Heart left ventricle (tissue), 13 donors: ENCODE results near the gene STK24.

Experiments
- POLR2A ChIP-seq, 2 donors: fragments of 450-650 bp; IDR thresholded peaks; one replicate each; pipeline ENCODE4 v1.6.1; 2017; ENCODE audit warnings: antibody characterized with exemption in 2 of 2, mild to moderate bottlenecking in 2 of 2, moderate library complexity in 2 of 2
- TF ChIP-seq, protein P1 (sequence below), 12 donors: fragments of 200-600 bp; sonication (generic) in 4 of 12; IDR thresholded peaks; one replicate each; pipeline versions ENCODE4 v1.5.0 to v1.8.0; 2018 to 2022; ENCODE audit warnings: antibody characterized with exemption in 12 of 12, mild to moderate bottlenecking in 5 of 12
- donor health status: ischemic (EF 13 %, LVEDD 7.1; RV severe dilation, severe dysfunction).
- donor health status: DM: no; HTN: yes; CAD: no.
- donor health status: DM: no; HTN: no; CAD: no.
- donor health status: ischemic (EF 25% LVEDD 6.9; RV normal size, moderate dysfunction).
- donor health status: ischemic (EF 25% LVEDD 5.7; RV mildly dilated, moderate dysfunction).
- donor health status: ischemic (EF 35%, LVEDD 5.7; RV mildly dilated, moderate dysfunction).
- donor health status: nonischemic (EF 11% LVEDD 7.7; RV severe dilation, severe dysfunction).
- donor health status: DM: yes; HTN: yes; CAD: no.
- donor health status: PGD.
- donor health status: ischemic (EF 29% LVEDD 5.4; RV normal size, mild dysfunction).
- donor health status: nonischemic (EF 23%, LVEDD 6.1; RV moderate dilation, normal function).

DNA sequence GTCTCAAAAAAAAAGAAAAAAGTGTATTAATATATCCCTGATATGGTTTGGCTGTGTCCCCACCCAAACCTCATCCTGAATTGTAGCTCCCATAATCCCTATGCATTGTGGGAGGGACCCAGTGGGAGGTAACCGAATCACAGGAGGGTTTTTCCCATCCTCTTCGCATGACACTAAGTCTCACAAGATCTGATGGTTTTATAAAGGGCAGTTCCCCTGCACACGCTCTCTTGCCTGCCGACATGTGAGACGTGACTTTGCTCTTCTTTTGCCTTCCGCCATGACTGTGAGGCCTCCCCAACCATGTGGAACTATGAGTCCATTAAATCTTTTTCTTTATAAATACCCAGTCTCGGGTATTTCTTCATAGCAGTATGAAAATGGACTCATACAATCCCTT lies 17.7 kb downstream of the STK24 start:
- TF ChIP-seq, protein P1, sequence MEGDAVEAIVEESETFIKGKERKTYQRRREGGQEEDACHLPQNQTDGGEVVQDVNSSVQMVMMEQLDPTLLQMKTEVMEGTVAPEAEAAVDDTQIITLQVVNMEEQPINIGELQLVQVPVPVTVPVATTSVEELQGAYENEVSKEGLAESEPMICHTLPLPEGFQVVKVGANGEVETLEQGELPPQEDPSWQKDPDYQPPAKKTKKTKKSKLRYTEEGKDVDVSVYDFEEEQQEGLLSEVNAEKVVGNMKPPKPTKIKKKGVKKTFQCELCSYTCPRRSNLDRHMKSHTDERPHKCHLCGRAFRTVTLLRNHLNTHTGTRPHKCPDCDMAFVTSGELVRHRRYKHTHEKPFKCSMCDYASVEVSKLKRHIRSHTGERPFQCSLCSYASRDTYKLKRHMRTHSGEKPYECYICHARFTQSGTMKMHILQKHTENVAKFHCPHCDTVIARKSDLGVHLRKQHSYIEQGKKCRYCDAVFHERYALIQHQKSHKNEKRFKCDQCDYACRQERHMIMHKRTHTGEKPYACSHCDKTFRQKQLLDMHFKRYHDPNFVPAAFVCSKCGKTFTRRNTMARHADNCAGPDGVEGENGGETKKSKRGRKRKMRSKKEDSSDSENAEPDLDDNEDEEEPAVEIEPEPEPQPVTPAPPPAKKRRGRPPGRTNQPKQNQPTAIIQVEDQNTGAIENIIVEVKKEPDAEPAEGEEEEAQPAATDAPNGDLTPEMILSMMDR (IDR thresholded peaks at IDR 0.05), result no peak
- TF ChIP-seq POLR2A (IDR thresholded peaks at IDR 0.05), result no peak
